Endothelial cell of umbilical vein (primary cell): Measurements from ENCODE around the gene PLA2G4F. TPM values are rescaled to one million over a fixed set of nuclear protein-coding genes. Genes with fewer than 3 reads are reported as not detected.

Experiments used
- BruUV-seq: library from RNA; stranded (reverse); fragments of 400-500 nt; replicated peaks from 2 replicates; lab custom pipeline; 2021; lab: Mats Ljungman, UMichigan
- CTCF ChIA-PET: fragments of 300-600, 350-600 bp; sonication (Branson Sonifier 250); formaldehyde crosslinking; loops from one replicate; lab custom pipeline; 2021; ENCODE audit warnings: antibody characterized with exemption, inconsistent platforms; lab: Charles Lee
- POLR2A ChIA-PET: fragments of 300-600, 350-600 bp; sonication (Branson Sonifier 250); formaldehyde crosslinking; loops from one replicate; lab custom pipeline; 2021; ENCODE audit warnings: antibody characterized with exemption, inconsistent platforms; lab: Charles Lee
- DNase-seq: peaks from one replicate; pipeline ENCODE4 v3.0.0-alpha.2; 2011; ENCODE audit warnings: low read depth, low spot score
- FAIRE-seq: peaks from 2 replicates; lab custom pipeline; 2011; peaks lifted over from hg19 to GRCh38; lab: Jason Lieb, UNC
- H2AFZ ChIP-seq: 2 replicates; pipeline ENCODE4 v1.6.0; 2012; ENCODE audit warnings: low read depth, low read length, control low read depth, inconsistent platforms
- H3K27ac ChIP-seq: 2 replicates; pipeline ENCODE4 v1.5.1; 2011; ENCODE audit warnings: low read depth, mild to moderate bottlenecking, control low read depth, low read length, moderate library complexity; ENCODE audit not compliant: insufficient read depth
- H3K27me3 ChIP-seq, 2 experiments: 2 replicates each; pipeline versions ENCODE4 v1.6.0 to v1.6.1; 2011; ENCODE audit warnings: low read length in 2 of 2, mixed read lengths in 1 of 2; ENCODE audit not compliant: control insufficient read depth in 2 of 2, insufficient read depth in 2 of 2
- H3K36me3 ChIP-seq, 2 experiments: 2 replicates in 1 of 2; 3 replicates in 1 of 2; pipeline ENCODE4 v1.5.1; 2011; ENCODE audit warnings: low read length in 2 of 2, mild to moderate bottlenecking in 1 of 2, moderate library complexity in 1 of 2; ENCODE audit not compliant: control insufficient read depth in 2 of 2, insufficient read depth in 2 of 2; ENCODE audit errors: extremely low read depth in 1 of 2
- H3K4me1 ChIP-seq: 3 replicates; pipeline ENCODE4 v1.5.1; 2011; ENCODE audit warnings: mild to moderate bottlenecking, low read length; ENCODE audit not compliant: control insufficient read depth, insufficient read depth; ENCODE audit errors: extremely low read depth
- H3K4me2 ChIP-seq: 2 replicates; pipeline ENCODE4 v1.6.1; 2011; ENCODE audit warnings: low read length, control low read depth, mixed read lengths; ENCODE audit not compliant: insufficient read depth
- H3K4me3 ChIP-seq, 3 experiments: fragments of 200-600 bp in 1 of 3; sonication (generic), shearing (Covaris generic) in 1 of 3; replicated peaks in 1 of 3; 2 replicates each; pipeline ENCODE4 v1.5.1; 2011 to 2016; ENCODE audit warnings: control low read depth in 3 of 3, low read length in 3 of 3, mild to moderate bottlenecking in 2 of 3, inconsistent platforms in 1 of 3, low read depth in 1 of 3, moderate library complexity in 1 of 3; ENCODE audit not compliant: insufficient read depth in 1 of 3
- H3K79me2 ChIP-seq: 2 replicates; pipeline ENCODE4 v1.6.0; 2012; ENCODE audit warnings: low read length, inconsistent platforms; ENCODE audit not compliant: control insufficient read depth, insufficient read depth
- H3K9ac ChIP-seq: replicated peaks from 2 replicates; pipeline ENCODE3; 2011; ENCODE audit warnings: low read length, control low read depth; ENCODE audit not compliant: insufficient read depth; ENCODE audit errors: extremely low read depth
- H3K9me1 ChIP-seq: replicated peaks from 3 replicates; pipeline ENCODE4 v1.6.0; 2011; ENCODE audit warnings: mild to moderate bottlenecking, low read length; ENCODE audit not compliant: control insufficient read depth, insufficient read depth; ENCODE audit errors: extremely low read depth
- H3K9me3 ChIP-seq: replicated peaks from 2 replicates; pipeline ENCODE4 v1.5.1; 2012; ENCODE audit warnings: low read length, inconsistent platforms; ENCODE audit not compliant: control insufficient read depth, insufficient read depth
- H4K20me1 ChIP-seq: replicated peaks from 2 replicates; pipeline ENCODE3; 2011; ENCODE audit warnings: mild to moderate bottlenecking, low read length; ENCODE audit not compliant: control insufficient read depth, insufficient read depth; ENCODE audit errors: extremely low read depth
- CTCF ChIP-seq, 2 donors: IDR thresholded peaks; 1 replicate in 1 of 2; 2 replicates in 1 of 2; pipeline ENCODE4 v1.5.1; 2011; ENCODE audit warnings: low read length in 2 of 2, mild to moderate bottlenecking in 2 of 2, moderate library complexity in 2 of 2, control low read depth in 1 of 2, inconsistent platforms in 1 of 2, low read depth in 1 of 2; ENCODE audit not compliant: insufficient read depth in 1 of 2; ENCODE audit errors: extremely low read depth in 1 of 2
- EZH2 ChIP-seq: IDR thresholded peaks from 2 replicates; pipeline ENCODE4 v1.6.1; 2012; ENCODE audit warnings: borderline replicate concordance, low read depth, mild to moderate bottlenecking, moderate library complexity, low read length, inconsistent platforms; ENCODE audit not compliant: severe bottlenecking
- FOS ChIP-seq: IDR thresholded peaks from 2 replicates; pipeline ENCODE4 v1.6.1; 2011; ENCODE audit warnings: mild to moderate bottlenecking, low read length, moderate library complexity, borderline replicate concordance; ENCODE audit not compliant: insufficient read depth
- GATA2 ChIP-seq: IDR thresholded peaks from 2 replicates; pipeline ENCODE4 v1.7.0; 2011; ENCODE audit warnings: low read depth, mild to moderate bottlenecking, moderate library complexity, mixed read lengths, low read length; ENCODE audit not compliant: insufficient read length, insufficient read depth
- JUN ChIP-seq: IDR thresholded peaks from 2 replicates; pipeline ENCODE4 v1.6.1; 2011; ENCODE audit warnings: borderline replicate concordance, low read depth; ENCODE audit not compliant: insufficient read length, insufficient read depth
- MAX ChIP-seq: IDR thresholded peaks from 2 replicates; pipeline ENCODE4 v1.6.1; 2011; ENCODE audit not compliant: insufficient read depth, insufficient read length
- MYC ChIP-seq: IDR thresholded peaks from one replicate; pipeline ENCODE4 v1.6.1; 2011; ENCODE audit warnings: mild to moderate bottlenecking, low read depth, low read length
- POLR2A ChIP-seq: IDR thresholded peaks from 2 replicates; pipeline ENCODE4 v1.6.1; 2012; ENCODE audit warnings: low read depth, mild to moderate bottlenecking, control low read depth, low read length
- POLR2AphosphoS5 ChIP-seq: IDR thresholded peaks from 2 replicates; pipeline ENCODE4 v1.6.1; 2012; ENCODE audit warnings: low read depth, mild to moderate bottlenecking, control low read depth, low read length, moderate library complexity; ENCODE audit not compliant: insufficient read depth
- dilution Hi-C: fragments of 300-500 bp; cut with MboI; formaldehyde crosslinking; loops from one replicate; pipeline ENCODE4 v1.15.0; 2019; ENCODE audit warnings: low sequenced_read_pairs; ENCODE audit not compliant: extremely low pct_ligation_motif_present
- intact Hi-C: fragments of 100-400 bp; cut with micrococcal nuclease; formaldehyde crosslinking; loops from one replicate; pipeline ENCODE4 v1.10.0; 2022
- polyA plus RNA-seq, 4 experiments: library from polyadenylated mRNA; depleted of rRNA in 3 of 4; stranded (reverse) in 3 of 4; unstranded in 1 of 4; fragments of >200 nt; gene quantifications; 2 replicates each; pipeline versions ENCODE4 v1.2.1 to v1.2.3, GENCODE V29; 2011 to 2012; ENCODE audit warnings: missing spikeins in 1 of 4
- total RNA-seq: library from RNA; stranded (reverse); gene quantifications from 2 replicates; pipeline ENCODE4 v1.2.3, GENCODE V29; 2021

Gene PLA2G4F
- total and polyA plus RNA-seq, 2 donors (not counting 3 experiments of a cell fraction or from before 2014, with no cell fraction given): not detected

GRCh38 chr15:42163947-42164550 lies 7.6 kb upstream of the PLA2G4F start:
- Histone ChIP-seq H4K20me1 (no peaks in the 10 kb centered on the region), H3K9me3 (no peaks in the 10 kb centered on the region), H3K4me1 (no peaks in the 10 kb centered on the region), H3K79me2 (no peaks in the 10 kb centered on the region), H3K27me3 (no peaks in the 10 kb centered on the region), H3K27ac (no peak overlapping the region), H3K4me2 (no peak overlapping the region), H3K36me3 (peaks cover 23 to 79% of the 10 kb centered on the region in 2 experiments), H3K4me3 (no peak overlapping the region), H3K9ac (no peak overlapping the region), H2AFZ (no peak overlapping the region), H3K9me1 (no peaks in the 10 kb centered on the region)
- intact Hi-C loops (no loop called here), dilution Hi-C loops (no loop called here)
- POLR2A ChIA-PET: no interaction called here
- no peak for DNase-seq
- CTCF ChIA-PET: interaction anchor here (1.2 to 1.3 kb wide), 2 partner anchors 8 to 26 kb away, joined by 3 to 5 read pairs; no protein-coding TSS in a partner anchor
- FAIRE-seq: no peak
- BruUV-seq: no TSS peak
- TF ChIP-seq CTCF (IDR thresholded peaks at IDR 0.05; ENCODE audit: extremely low read depth in 1 of 2, insufficient read depth in 1 of 2, low read depth in 1 of 2, low read length in 2 of 2) (no peak), POLR2A (no peak), MYC (no peak), JUN (no peak), FOS (no peak), MAX (no peak), POLR2AphosphoS5 (no peak), EZH2 (no peak), GATA2 (no peak)
